NCI-H748 treated with DMSO at 0.1 percent for 48 hours (cell line): ENCODE results near the gene LPCAT3.

Experiments used
- DNase-seq: peaks from one replicate; lab custom pipeline; 2025; lab: John Stamatoyannopoulos, UW

Gene LPCAT3

DNA sequence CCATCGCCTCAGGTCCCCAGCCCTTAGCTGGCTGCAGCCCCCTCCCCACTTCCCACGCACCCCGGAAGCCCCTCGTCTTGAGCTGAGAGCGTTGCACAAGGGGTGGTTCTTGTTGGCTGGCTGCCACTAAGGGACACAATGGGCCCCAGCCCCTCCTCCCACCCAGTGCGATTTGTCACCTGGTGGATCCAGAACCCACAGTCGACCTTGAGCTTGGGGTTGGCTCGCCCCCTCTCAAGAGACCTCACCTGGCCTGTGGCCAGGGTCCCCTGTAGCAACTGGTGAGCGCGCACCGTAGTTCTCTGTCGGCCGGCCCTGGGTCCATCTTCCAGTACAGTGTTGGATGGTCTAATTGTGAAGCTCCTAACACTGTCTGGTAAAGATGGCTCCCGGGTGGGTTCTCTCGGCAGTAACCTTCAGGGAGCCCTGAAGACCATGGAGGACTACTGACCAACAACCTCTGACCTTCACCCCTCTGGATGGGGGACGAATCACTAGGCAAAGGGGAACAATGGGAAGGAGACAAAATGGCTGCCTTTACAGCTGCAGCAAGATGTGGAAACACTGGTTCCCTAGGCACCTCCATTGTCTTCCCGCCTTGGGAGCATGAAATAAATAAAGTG, 54.4 kb downstream of the LPCAT3 start:
- DNase-seq: no peak

DNA sequence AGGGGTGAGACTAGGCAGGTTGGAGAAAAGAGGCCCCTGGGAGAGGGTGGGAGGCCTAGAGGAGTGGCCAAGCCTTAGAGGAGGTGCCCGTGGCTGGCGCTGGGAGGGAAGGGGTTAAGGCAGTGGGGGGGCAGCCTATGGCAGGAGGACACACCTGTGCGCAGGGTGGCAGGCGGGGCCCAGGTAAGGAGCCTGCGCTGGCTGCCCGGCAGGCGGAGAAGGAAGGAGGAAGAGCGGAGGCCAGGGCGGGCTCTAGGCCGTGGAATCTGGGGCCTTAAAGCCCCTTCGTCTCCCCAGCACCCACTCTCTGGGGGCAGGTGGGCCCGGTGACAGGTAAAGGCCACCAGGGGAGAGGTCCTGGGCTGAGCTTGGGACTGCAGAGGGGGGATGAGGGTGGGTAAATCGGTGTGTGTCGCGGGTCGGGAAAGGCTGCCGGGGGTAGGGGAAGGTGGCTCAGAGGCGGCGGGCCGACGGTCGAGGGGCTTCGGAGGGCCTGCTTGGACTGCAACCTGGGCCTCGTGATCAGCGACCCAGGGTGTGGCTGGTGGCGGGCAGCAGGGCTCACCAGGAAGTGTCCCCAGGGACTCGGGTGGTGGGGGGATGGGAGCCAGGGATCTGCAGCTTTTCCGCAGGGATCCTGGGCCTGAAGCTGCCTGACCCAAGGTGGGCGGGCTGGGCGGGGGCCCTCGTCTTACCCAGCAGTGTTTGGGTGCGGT, 55.1 kb downstream of the LPCAT3 start:
- no peak for DNase-seq

DNA sequence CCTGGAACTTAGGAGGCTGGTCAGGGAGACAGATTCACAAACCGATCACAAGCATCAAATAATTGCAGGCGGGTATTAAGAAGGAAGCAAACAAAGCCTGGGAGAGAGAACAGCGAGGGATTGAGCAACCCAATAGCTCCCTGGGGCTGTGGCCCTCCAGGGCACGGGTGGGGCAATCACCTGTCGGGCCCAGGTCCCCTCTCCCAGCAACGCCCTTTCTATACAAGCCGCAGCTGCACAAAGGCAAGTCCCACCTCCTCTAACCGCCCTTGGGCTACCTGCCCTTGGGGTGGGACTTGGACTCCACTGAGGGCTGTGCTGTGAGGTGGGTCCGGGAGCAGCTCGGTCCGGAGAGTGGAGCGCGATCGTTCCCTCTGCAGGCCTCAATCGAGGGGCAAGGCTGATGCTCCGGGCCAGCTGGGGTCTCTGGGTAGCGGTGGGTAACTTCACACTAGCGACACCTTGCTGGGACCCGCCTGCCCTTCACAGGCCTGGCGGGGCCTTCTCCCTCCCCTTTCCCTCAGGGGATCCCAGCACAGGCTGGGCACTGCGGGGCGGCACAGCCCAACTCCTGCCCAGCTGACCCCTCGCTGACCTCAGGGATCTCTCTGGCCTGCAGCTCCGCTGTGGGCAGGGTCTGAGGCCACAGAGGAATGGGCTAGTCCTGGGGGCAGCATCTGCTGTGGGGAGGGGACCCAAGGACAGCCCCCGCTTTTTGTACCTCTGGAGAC, 55.8 kb downstream of the LPCAT3 start:
- no peak for DNase-seq

DNA sequence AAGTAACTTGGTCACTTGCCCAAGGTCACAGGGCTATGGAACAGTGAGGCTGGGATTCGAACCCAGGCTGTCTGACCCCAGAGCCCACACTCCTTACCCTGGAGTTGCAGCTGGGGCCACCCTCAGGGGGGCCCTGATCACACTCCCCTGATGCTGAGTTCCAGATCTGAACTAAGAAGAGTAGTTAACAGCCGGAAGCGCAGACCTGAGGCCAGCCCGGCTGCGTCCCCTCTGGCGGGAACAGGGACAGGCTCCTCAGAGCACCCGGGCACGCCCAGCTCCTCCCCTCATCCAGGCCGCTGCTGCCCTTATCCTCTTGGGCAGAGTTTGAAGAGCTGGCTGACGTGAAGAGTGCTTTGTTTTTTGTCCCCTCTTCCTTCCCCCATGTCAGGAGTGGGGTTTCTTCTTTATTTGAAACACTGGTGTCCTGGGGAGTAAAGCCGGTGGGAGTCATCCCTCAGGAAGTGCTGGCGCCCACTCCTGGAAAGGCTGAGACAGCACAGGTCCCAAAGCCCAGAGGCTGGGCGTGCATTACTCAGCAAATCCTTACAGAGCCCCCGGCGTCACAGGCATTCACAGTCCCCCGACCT, 56.5 kb downstream of the LPCAT3 start:
- DNase-seq: peak; percentile 24

DNA sequence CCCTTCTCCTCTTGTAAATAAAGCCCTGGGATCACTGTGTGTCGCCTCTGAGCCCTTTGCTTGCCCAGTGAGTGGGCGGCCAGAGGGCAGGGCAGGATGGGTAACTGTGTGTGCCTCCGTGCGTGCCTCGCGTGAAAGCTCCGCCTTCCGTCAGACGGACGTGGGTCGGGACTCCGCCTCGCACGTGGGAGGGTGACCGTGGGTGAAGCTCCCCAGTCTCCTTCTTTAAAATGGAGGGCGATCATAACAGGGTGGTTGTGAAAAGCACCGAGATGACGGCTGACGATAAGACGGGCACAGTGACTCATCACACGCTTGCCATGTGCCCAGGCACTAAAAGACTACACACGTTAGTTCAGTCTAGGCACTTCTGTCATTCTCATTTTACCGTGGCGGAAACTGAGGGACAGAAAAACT, 57.0 kb downstream of the LPCAT3 start:
- no peak for DNase-seq

DNA sequence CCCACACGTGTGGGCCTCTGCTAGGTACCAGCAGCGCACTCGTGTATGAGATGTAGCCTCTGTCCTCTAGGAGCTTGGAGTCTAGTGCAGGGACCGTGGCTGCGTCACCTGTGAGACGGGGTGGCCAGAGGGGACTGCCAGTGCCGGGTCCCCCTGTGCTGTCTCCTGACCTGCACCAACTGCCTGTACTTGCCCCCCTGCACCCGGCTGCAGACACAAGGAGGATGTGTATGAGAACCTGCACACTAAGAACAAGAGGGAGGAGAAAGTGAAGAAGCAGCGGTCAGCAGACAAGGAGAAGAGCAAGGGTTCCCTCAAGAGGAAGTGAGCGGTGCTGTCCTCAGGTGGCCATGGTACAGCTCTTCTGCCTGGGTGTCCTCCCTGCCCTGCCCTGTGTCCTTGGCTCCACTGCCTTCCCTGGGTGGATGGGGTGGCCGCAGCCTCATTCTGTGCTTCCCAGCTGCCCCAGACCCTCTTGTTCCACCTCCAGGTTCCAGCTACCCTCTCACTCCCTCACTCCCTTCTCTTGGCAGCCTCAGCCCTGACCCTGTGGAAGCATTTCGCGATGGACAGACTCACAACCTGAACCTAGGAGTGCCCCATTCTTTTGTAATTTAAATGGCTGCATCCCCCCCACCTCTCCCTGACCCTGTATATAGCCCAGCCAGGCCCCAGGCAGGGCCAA, 57.5 kb downstream of the LPCAT3 start:
- no peak for DNase-seq

DNA sequence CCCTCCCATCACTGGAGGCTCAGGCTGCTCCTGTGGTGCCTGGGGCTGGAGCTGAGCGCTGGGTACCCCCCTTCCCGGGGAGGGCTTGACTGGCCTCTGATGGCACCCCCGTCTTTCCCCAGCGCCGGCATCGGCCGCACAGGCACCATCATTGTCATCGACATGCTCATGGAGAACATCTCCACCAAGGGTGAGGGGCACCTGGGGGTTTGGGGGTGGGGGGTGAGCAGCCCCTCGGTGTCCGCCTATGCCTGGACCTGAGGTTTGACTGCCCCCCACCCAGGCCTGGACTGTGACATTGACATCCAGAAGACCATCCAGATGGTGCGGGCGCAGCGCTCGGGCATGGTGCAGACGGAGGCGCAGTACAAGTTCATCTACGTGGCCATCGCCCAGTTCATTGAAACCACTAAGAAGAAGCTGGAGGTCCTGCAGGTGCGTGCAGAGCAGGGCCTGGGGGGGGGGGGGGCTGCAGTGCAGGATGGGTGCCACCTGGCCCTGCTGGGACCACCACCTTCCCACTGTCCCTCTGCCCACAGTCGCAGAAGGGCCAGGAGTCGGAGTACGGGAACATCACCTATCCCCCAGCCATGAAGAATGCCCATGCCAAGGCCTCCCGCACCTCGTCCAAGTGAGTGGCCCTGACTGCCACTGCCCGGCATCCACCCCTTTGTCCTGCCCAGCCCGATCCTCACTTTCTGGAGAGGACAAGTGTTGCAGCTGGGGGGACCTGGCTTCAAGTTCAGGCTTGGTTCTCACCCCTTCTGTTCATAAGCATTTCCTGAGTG, 58.3 kb downstream of the LPCAT3 start:
- DNase-seq: no peak

DNA sequence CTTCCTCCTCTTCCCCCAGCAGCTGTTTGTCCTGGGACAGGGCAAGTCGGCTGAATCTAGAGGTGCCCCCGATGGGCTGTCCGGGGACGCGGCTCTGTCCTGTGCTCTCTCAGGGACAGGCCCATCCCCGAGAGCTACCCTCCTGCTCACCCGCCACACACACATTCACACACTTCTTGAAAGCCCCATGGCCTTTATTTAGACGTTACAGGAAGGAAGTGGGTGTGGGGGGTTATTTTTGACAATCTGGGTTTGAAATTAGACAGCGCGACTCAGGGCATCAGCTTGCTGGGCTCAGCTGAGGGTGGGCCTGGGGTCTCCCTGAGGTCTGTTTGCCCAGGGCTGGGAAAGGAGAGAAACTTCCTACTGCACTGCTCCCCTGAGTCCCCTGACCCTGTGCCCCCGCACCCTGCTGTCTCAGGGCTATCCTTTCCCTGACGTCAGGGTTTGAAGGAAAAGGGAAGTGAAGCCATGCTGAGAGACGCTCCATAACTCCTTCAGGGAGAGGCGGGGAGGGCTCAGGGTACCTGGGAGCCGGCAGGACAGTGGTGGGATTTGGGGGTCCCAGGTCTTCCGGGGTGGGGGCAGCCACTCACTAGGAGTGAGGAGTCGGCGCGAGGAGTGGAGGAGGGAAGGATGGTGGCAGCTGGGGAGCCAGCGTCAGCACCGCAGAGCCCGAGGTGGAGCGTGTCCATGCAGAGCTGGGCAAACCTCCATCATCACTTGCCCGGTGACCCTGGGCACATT, 59.0 kb downstream of the LPCAT3 start:
- DNase-seq: no peak

DNA sequence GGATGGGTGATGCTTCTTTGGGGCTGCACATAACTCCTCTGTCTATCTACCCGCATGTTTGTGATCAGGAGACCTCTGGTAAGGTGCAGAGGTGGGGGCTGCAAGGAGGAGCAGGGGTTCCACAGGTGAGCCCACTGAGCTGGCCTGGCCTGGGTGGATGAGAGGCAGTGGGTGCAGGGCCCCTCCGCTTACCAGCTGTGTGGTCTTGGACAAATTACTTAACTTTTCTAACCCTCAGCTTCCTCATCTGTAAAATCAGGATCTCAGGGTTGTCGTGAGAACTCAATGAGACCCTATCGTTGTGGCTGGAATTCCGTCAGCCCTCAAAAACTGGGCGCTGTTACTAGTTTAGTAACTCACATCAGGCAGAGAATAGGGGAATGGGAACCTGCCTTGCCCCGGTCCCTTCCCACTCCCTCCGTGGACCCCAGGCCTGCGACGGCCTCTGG, 59.6 kb downstream of the LPCAT3 start:
- no peak for DNase-seq

DNA sequence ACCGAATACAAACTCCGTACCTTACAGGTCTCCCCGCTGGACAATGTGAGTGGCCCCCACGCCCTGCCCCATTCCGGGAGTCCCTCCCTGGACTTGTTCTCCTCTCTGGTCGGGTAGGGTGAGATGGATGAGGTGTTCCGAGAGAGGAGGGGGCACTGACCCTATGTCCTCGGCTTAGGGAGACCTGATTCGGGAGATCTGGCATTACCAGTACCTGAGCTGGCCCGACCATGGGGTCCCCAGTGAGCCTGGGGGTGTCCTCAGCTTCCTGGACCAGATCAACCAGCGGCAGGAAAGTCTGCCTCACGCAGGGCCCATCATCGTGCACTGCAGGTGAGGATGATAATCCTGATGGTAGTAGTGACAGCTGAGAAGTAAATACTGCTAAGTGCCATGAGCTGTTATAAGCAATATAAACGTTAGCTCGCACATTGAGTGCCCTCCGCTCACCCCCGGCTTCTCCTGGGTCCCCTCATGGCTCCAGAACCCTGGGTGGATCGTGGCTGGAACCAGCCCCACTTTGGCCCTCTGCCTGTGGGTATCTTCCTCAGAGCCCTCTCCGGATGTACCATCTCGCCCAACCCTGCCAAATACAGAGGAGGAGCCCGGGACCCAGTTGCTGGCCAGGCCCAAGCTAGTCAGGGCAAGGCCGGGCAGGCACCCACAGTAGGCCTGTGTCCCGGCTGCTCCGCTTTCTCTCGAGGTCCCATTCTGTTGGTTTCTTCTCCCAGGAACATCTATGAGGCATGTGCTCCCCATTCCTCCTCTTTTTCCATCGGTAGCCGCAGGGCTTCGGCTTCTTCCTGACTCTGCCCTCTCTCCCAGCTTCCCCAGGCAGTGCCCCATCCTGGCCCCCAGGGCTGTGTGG, 60.3 kb downstream of the LPCAT3 start:
- DNase-seq: no peak

DNA sequence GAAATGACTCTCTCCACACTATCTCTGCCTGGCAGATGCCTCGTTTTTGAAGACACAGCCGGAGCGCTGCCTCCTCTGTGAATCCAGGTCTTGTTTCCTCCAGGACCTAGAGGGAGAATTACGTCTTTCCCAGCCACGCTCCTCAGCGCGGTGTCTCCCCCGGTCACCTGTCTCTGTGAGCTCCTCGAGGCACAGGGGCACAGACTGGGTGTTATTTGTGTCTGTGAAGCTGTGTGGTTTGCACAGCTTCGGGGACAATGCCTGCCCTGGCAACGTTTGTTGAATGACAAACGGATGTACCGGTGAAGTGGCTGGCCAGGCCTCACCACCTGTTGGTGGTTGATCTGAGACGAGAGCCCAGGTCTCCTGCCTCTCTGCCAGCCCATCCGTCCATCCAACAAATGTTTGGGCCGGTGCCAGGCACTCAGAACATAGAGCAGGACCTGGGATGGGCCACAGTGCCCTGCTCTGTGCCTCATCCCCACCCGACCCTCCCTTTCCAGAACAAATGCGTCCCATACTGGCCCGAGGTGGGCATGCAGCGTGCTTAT, 61.0 kb downstream of the LPCAT3 start:
- DNase-seq: no peak

DNA sequence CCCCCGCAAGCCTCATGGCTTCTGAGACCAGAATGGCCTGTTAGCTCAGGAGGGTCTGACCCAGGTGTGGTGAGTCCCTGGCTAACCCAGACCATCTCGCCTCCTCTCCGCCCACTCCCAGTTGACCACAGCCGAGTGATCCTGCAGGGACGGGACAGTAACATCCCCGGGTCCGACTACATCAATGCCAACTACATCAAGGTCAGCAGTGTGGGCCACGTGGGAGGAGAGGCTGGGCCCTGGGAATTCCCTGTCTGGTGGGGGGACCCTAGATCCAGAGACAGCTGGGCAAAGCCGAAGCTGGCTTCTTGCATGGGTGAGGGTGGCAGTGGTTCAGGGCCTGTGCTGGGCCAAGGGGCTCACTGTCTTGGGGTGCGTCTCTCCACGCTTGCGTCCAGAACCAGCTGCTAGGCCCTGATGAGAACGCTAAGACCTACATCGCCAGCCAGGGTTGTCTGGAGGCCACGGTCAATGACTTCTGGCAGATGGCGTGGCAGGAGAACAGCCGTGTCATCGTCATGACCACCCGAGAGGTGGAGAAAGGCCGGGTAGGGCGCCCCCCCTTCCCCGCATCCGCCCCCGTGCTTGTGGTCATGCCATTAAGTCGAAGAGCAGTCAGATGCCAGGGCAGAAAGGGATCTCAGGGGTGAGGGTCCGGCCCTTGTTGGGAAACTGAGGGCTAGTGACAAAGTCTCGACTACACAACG, 62.1 kb downstream of the LPCAT3 start:
- DNase-seq: no peak

DNA sequence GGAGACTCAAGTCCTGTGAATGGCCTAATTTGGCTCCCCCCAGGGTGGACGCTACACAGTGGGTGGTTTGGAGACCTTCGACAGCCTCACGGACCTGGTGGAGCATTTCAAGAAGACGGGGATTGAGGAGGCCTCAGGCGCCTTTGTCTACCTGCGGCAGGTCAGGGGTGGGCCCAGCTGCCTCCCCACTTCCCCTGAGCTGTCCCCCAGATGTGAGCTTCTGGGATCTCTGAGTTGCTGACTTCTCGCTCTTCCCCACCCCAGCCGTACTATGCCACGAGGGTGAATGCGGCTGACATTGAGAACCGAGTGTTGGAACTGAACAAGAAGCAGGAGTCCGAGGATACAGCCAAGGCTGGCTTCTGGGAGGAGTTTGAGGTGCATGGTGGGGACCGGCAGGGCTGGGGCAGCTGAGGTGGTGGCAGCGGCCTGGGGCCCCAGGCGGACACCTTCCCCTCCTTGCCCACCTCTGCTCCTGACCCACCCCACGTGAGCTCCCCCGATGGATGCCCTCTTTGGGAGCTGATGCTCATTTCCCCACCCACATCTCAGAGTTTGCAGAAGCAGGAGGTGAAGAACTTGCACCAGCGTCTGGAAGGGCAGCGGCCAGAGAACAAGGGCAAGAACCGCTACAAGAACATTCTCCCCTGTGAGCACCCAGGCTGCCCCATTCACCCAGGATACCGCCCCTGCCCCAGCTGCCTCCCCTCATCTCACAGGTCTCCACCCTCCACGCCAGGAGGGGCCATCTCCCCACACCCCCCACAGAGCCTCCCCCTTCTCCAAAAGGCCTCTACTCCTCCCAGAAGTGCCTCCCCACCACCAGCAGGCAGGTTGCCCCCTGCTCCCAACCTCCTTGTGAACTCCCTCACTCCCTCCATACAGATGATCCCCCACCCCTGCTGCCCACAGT, 62.9 kb downstream of the LPCAT3 start:
- no peak for DNase-seq

DNA sequence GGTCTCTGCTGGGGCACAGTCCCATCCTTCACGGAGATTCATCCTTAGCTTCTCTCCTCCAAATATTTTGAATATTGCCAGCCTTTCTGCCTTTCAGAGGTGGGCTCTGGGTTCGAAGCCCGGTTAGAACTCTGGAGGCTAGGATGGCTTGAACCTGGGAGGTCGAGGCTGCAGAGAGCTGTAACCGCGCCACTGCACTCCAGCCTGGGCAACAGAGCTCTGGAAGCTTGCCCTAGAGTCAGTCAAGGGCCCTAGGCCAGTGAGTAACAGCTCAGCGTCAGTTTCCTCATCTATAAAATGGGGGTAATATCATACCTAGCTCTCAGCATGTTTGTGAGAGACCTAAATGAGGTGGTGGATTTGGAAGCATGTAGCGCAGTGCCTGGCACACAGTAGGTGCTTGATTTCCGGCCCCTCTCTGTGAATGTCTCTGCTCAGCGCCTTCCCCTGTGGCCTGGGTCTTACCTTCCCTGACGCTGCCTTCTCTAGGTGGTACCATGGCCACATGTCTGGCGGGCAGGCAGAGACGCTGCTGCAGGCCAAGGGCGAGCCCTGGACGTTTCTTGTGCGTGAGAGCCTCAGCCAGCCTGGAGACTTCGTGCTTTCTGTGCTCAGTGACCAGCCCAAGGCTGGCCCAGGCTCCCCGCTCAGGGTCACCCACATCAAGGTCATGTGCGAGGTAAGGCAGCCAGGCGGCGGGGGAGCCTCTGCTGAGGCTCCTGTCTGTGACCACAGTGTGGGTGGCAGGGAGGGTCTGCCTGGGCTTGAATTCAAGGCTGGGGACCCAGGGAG, 63.8 kb downstream of the LPCAT3 start:
- DNase-seq: no peak

DNA sequence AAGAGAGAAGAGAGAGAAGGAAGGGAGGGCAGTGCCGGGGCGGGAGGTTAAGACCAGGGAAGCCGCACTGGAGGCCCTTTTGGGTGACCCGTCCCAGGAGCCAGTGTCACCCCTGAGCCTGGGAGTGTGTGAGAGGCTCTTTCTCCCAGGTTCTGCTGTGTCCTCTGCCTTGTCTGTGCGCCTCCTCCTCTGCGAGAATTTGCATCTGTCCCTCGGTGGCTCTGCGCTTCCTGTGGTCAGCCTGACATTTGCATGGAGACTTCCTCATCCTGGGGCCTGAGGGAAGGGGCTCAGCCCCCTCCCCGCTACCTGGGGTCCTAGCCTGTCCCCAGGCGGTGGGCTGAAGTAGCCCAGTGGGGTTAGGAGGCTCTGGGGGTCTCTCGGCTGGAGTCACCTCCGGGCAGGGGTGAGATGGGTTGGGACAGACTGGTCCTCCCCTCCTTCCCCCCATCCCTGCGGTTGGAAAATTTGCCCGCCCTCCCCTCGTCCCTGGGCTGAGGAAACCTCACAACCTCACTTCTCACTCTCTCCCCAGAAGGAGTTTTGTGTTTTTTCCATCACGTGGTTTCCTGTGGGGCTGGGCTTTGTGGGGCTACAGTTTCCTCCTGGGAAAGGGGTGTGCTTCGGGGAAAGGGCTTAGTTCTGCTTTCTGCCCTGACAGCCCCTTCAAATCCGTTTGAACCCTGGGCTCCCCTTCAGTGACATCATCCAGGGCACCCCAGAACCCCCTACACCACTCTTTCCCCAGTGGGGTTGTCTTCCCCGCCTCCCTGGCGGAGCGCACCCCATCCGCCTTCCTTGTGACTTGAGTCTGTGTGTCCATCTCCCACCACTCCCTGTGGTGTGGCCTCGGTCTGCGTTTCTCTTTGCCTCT, 64.6 kb downstream of the LPCAT3 start:
- DNase-seq: no peak
